Activated CD8-positive, alpha-beta memory T cell treated with anti-CD3 and anti-CD28 coated beads for 36 hours (primary cell): ENCODE data around the gene ALS2CL. TPM values are rescaled to one million over a fixed set of nuclear protein-coding genes. Genes with fewer than 3 reads are reported as not detected.

Experiments used
- CTCF ChIA-PET: fragments of 350-600 bp; sonication (Branson Sonifier 250); formaldehyde crosslinking; loops from one replicate; lab custom pipeline; 2021; ENCODE audit warnings: antibody characterized with exemption; lab: Charles Lee
- POLR2A ChIA-PET: fragments of 350-600 bp; sonication (Branson Sonifier 250); formaldehyde crosslinking; loops from one replicate; lab custom pipeline; 2021; ENCODE audit warnings: antibody characterized with exemption; lab: Charles Lee
- total RNA-seq, 2 experiments: library from RNA; stranded (reverse); gene quantifications; one replicate each; pipeline ENCODE4 v1.2.3, GENCODE V29; 2021

The ALS2CL gene
- total RNA-seq, 2 experiments from 2014 or later: 0.69 to 0.82 TPM

DNA sequence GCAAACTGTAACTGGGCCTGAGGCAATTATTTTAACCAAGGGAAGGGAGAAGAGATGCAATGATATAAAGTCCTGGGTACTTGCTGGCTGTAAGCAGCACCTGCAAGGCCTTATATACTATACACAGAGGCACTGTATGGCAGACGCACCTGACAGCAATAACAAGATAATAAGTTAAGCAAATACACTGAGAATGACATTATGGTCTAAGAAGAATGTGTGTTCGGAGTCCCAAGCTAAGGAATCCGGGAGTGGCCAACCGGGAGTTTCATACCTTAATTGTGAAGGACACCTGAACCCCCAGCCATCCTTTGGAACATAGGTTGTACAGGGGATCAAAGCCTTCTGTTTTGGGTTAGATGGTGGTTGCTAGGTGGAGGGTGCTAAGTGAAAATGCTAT is 67.4 kb downstream of the ALS2CL start:
- POLR2A ChIA-PET: no interaction called here
- CTCF ChIA-PET: no interaction called here

- ChIA-PET POLR2A (no interaction called here), CTCF (no interaction called here)
These were observed 68.4 kb downstream of the ALS2CL start for GRCh38 chr3:46624975-46625490.

DNA sequence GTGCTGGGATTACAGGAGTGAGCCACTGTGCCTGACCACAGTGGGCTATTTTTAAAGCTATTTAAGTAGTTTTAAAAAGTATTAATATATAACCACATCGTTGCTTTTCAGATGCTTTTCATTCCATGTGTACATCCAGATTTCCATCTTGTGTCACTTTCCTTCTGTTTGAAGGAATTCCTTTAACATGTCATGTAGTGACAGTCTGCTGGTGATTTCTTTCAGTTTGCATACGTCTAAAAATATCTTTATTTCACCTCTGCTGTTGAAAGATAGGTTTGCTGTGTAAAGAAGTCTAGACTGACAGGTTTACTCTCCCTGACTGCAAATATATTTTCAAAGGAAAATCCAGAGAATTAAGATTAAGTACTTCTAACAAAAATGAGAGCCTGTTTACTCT is 68.9 kb downstream of the ALS2CL start:
- ChIA-PET POLR2A (no interaction called here), CTCF (no interaction called here)

GRCh38 chr3:46619845-46620778 is 73.4 kb downstream of the ALS2CL start:
- POLR2A ChIA-PET: no interaction called here
- CTCF ChIA-PET: interaction anchor here (0.7 to 2.2 kb wide), 3 partner anchors 8 to 132 kb away, joined by 3 to 6 read pairs (median 3); no protein-coding TSS in a partner anchor

Other genes starting within 250 kb of the ALS2CL start
- not detected for gene LTF, start 228.8 kb downstream of the ALS2CL start, total RNA-seq
- gene RTP3, start 195.7 kb downstream of the ALS2CL start, total RNA-seq: not detected
- not detected for gene LRRC2, start 127.4 kb downstream of the ALS2CL start, total RNA-seq
- gene FAM240A, start 81.2 kb downstream of the ALS2CL start, total RNA-seq: not detected
- gene TMIE, start 7.7 kb upstream of the ALS2CL start, total RNA-seq: under 1 TPM; 0.25 to 0.30 TPM
- gene PRSS50, start 24.2 kb upstream of the ALS2CL start, total RNA-seq: not detected
- gene MYL3, start 169.8 kb upstream of the ALS2CL start, total RNA-seq: not detected
- not detected for gene PTH1R, start 184.0 kb upstream of the ALS2CL start, total RNA-seq